Daoy (cell line): Measurements from ENCODE around the gene CC2D1A. TPM values are rescaled to one million over a fixed set of nuclear protein-coding genes. Genes with fewer than 3 reads are reported as not detected.

Experiments
- DNase-seq: peaks from one replicate; pipeline ENCODE4 v3.0.0-alpha.2; 2015; ENCODE audit warnings: low read depth
- total RNA-seq: library from RNA; depleted of rRNA; stranded (reverse); fragments of >200 nt; shearing (Covaris generic); gene quantifications from 2 replicates; pipeline ENCODE4 v1.2.3, GENCODE V29; 2014; rRNA removed

Gene CC2D1A
- total RNA-seq, 1 experiment from 2014 or later, result 17.8 TPM

DNA sequence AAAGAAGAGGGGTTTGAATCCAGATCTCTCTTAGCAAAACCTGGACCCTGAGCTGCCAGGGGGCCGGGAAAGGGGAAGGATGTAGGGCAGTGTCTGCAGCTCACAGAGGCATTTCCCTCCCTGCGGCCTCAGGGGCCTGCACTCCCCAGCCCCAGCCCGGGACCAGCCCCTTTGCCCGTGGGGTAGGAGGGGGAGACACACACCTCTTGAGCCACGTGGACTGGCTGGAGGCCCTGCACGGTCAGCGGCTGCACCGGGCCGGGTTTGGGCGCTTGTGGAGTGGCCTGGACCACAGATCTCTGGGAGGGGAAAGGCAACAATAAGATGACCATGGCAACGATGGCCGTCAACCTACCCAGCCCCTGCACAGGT, 73.2 kb downstream of the CC2D1A start:
- DNase-seq, result no peak

DNA sequence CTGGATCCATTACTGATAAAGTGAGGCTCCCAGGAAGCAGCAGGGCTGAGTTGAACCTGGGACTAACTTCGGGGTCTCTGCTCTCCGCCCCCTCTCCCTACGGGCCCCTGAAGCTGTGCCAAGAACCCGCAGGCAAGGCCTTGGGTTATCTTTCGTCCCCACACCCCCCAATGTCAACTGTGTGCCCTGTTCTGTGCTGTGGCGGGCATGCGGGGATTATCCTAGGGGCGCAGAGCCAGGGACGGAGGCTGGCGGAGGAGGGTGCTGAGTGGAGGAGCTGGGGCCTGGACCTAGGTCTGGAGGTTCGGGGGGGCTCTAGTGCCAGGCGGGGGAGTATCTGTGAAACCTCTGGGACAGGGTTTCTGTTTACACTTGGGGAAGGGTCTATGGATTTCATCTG, 73.7 kb downstream of the CC2D1A start:
- no peak for DNase-seq

DNA sequence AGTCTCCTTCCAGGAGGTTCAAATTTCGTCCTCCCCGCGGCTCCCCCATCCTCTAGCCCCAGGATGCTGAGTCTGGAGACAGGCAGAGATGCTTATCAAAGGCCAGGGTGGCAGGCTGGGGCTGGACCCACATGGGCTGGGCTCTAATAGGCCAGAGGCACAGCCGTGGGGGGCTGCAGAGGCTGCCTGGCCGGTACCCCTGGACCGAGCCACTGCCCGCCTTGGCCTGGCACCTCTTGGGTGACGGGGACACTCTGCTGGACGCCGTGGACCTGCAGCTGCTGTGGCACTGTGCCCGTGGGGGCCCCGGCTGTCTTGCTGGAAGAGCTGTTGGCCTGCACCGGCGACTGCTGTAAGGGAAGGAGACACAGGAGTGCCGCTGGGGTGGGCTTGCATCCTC, 74.3 kb downstream of the CC2D1A start:
- no peak for DNase-seq

Other genes starting within 250 kb of the CC2D1A start
- 58.6 and 65.2 TPM in 2 replicates for gene MRI1, start 141.7 kb upstream of the CC2D1A start, total RNA-seq
- 214 and 231 TPM in 2 replicates for gene C19orf53, start 131.7 kb upstream of the CC2D1A start, total RNA-seq
- 4.6 and 5.4 TPM in 2 replicates for gene ZSWIM4, start 110.8 kb upstream of the CC2D1A start, total RNA-seq
- 1.6 TPM in 1 of 2 replicates, not detected in the other for gene NANOS3, start 29.1 kb upstream of the CC2D1A start, total RNA-seq
- gene BRME1, start 84 bp upstream of the CC2D1A start, total RNA-seq, result 2.1 and 7.9 TPM in 2 replicates
- not detected in 2 replicates for gene PODNL1, start 32.2 kb downstream of the CC2D1A start, total RNA-seq
- 29.4 and 40.5 TPM in 2 replicates for gene DCAF15, start 46.3 kb downstream of the CC2D1A start, total RNA-seq
- 1.3 and 1.4 TPM in 2 replicates for gene RFX1, start 100.1 kb downstream of the CC2D1A start, total RNA-seq
- not detected in 2 replicates for gene RLN3, start 121.9 kb downstream of the CC2D1A start, total RNA-seq
- 10.7 and 11.1 TPM in 2 replicates for gene IL27RA, start 125.6 kb downstream of the CC2D1A start, total RNA-seq
- gene PALM3, start 155.9 kb downstream of the CC2D1A start, total RNA-seq, result 0.46 TPM in 1 of 2 replicates, not detected in the other
- gene MISP3, start 166.6 kb downstream of the CC2D1A start, total RNA-seq, result 0.29 and 1.3 TPM in 2 replicates
- gene C19orf67, start 179.6 kb downstream of the CC2D1A start, total RNA-seq, result not detected in 2 replicates
- gene SAMD1, start 184.6 kb downstream of the CC2D1A start, total RNA-seq, result 95.5 and 121 TPM in 2 replicates
- gene PRKACA, start 211.6 kb downstream of the CC2D1A start, total RNA-seq, result 29.8 and 36.0 TPM in 2 replicates
- gene ASF1B, start 230.4 kb downstream of the CC2D1A start, total RNA-seq, result 78.5 and 110 TPM in 2 replicates